HepG2 (cell line): ENCODE data around the gene TEX19. TPM values are rescaled to one million over a fixed set of nuclear protein-coding genes. Genes with fewer than 3 reads are reported as not detected.

Experiments used
- AKNA ChIP-seq: sonication (generic); formaldehyde crosslinking; IDR thresholded peaks from 2 replicates; pipeline ENCODE4 v1.4.0; 2020; ENCODE audit warnings: missing genetic modification reagents, borderline replicate concordance
- MED8 ChIP-seq: sonication (generic); formaldehyde crosslinking; IDR thresholded peaks from 2 replicates; pipeline ENCODE4 v1.8.1; 2023; ENCODE audit warnings: mild to moderate bottlenecking, missing genetic modification reagents; ENCODE audit not compliant: insufficient replicate concordance
- SAFB2 ChIP-seq: sonication (generic); formaldehyde crosslinking; IDR thresholded peaks from 2 replicates; pipeline ENCODE4 v1.5.1; 2020; ENCODE audit warnings: missing genetic modification reagents, low read depth, mild to moderate bottlenecking, borderline replicate concordance
- ZNF720 ChIP-seq: sonication (generic); formaldehyde crosslinking; IDR thresholded peaks from 2 replicates; pipeline ENCODE4 v1.4.0; 2020; ENCODE audit warnings: missing genetic modification reagents
- ZNF746 ChIP-seq: sonication (generic); formaldehyde crosslinking; IDR thresholded peaks from 2 replicates; pipeline ENCODE4 v1.8.0; 2022; ENCODE audit warnings: mild to moderate bottlenecking, missing genetic modification reagents
- ZNF761 ChIP-seq: sonication (generic); formaldehyde crosslinking; conservative IDR thresholded peaks from 2 replicates; pipeline ENCODE4 v1.4.0; 2020; ENCODE audit warnings: mild to moderate bottlenecking, missing genetic modification reagents
- polyA plus RNA-seq, 8 experiments: library from polyadenylated mRNA; depleted of rRNA in 3 of 8; stranded (reverse) in 7 of 8; unstranded in 1 of 8; fragments of >200 nt; fragmentation: Illumina TruSeq in 4 of 8; extraction: Trizol in 4 of 8; gene quantifications; 2 replicates each; pipeline versions ENCODE4 v1.2.1 to v1.2.3, GENCODE V29; 2011 to 2016; ENCODE audit warnings: low read depth in 4 of 8, missing spikeins in 1 of 8, mixed read lengths in 1 of 8; ENCODE audit not compliant: insufficient read depth in 1 of 8
- total RNA-seq, 5 experiments: library from RNA; depleted of rRNA; stranded (reverse); fragments of >200 nt; fragmentation: Illumina TruSeq; extraction: Trizol; gene quantifications; 2 replicates each; pipeline ENCODE4 v1.2.3, GENCODE V29; 2016; ENCODE audit warnings: low read depth in 1 of 5
- TF ChIP-seq, protein P1 (sequence below): sonication (generic); formaldehyde crosslinking; IDR thresholded peaks from 2 replicates; pipeline ENCODE4 v1.4.0; 2020; ENCODE audit warnings: mild to moderate bottlenecking, missing genetic modification reagents
- TF ChIP-seq, protein P2 (sequence below), 2 experiments: sonication (generic) in 1 of 2; formaldehyde crosslinking in 1 of 2; IDR thresholded peaks; 2 replicates each; pipeline versions ENCODE4 v1.4.0 to v1.6.1; 2018 to 2020; ENCODE audit warnings: missing genetic modification reagents in 2 of 2, borderline replicate concordance in 1 of 2, low read depth in 1 of 2, mild to moderate bottlenecking in 1 of 2, missing biosample characterization in 1 of 2
- TF ChIP-seq, protein P3 (sequence below): sonication (generic); formaldehyde crosslinking; IDR thresholded peaks from 2 replicates; pipeline ENCODE4 v1.4.0; 2020; ENCODE audit warnings: mild to moderate bottlenecking, missing genetic modification reagents

TEX19 gene
- total and polyA plus RNA-seq, 2 of the 13 experiments (the other 11 are each of a cell fraction or from before 2014, with no cell fraction given) = 1.3 to 6.0 TPM

GRCh38 chr17:82320956-82321927 is 37.8 kb upstream of the TEX19 start (continued):
- TF ChIP-seq AKNA (CRISPR knock-in tag) (no peak), MED8 (CRISPR knock-in tag) (peak; percentile 27), ZNF720 (no peak), ZNF746 (CRISPR knock-in tag) (peak; percentile 46), SAFB2 (CRISPR knock-in tag) (0 out of 2 replicates have a peak, but pooled peaks have one; percentile 47), ZNF761 (peak; percentile 88; the same call in 1 of the 2 replicates)
- TF ChIP-seq, protein P1, sequence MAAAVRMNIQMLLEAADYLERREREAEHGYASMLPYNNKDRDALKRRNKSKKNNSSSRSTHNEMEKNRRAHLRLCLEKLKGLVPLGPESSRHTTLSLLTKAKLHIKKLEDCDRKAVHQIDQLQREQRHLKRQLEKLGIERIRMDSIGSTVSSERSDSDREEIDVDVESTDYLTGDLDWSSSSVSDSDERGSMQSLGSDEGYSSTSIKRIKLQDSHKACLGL (CRISPR knock-in tag) = peak; percentile 1; the same call in 1 of the 2 replicates
- TF ChIP-seq, protein P2, sequence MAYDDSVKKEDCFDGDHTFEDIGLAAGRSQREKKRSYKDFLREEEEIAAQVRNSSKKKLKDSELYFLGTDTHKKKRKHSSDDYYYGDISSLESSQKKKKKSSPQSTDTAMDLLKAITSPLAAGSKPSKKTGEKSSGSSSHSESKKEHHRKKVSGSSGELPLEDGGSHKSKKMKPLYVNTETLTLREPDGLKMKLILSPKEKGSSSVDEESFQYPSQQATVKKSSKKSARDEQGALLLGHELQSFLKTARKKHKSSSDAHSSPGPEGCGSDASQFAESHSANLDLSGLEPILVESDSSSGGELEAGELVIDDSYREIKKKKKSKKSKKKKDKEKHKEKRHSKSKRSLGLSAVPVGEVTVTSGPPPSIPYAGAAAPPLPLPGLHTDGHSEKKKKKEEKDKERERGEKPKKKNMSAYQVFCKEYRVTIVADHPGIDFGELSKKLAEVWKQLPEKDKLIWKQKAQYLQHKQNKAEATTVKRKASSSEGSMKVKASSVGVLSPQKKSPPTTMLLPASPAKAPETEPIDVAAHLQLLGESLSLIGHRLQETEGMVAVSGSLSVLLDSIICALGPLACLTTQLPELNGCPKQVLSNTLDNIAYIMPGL (CRISPR knock-in tag; IDR thresholded peaks at IDR 0.05; ENCODE audit: borderline replicate concordance in 1 of 2, low read depth in 1 of 2) = peak; percentile 73 to 86; a peak in 3 of 4 replicates
- TF ChIP-seq, protein P3, sequence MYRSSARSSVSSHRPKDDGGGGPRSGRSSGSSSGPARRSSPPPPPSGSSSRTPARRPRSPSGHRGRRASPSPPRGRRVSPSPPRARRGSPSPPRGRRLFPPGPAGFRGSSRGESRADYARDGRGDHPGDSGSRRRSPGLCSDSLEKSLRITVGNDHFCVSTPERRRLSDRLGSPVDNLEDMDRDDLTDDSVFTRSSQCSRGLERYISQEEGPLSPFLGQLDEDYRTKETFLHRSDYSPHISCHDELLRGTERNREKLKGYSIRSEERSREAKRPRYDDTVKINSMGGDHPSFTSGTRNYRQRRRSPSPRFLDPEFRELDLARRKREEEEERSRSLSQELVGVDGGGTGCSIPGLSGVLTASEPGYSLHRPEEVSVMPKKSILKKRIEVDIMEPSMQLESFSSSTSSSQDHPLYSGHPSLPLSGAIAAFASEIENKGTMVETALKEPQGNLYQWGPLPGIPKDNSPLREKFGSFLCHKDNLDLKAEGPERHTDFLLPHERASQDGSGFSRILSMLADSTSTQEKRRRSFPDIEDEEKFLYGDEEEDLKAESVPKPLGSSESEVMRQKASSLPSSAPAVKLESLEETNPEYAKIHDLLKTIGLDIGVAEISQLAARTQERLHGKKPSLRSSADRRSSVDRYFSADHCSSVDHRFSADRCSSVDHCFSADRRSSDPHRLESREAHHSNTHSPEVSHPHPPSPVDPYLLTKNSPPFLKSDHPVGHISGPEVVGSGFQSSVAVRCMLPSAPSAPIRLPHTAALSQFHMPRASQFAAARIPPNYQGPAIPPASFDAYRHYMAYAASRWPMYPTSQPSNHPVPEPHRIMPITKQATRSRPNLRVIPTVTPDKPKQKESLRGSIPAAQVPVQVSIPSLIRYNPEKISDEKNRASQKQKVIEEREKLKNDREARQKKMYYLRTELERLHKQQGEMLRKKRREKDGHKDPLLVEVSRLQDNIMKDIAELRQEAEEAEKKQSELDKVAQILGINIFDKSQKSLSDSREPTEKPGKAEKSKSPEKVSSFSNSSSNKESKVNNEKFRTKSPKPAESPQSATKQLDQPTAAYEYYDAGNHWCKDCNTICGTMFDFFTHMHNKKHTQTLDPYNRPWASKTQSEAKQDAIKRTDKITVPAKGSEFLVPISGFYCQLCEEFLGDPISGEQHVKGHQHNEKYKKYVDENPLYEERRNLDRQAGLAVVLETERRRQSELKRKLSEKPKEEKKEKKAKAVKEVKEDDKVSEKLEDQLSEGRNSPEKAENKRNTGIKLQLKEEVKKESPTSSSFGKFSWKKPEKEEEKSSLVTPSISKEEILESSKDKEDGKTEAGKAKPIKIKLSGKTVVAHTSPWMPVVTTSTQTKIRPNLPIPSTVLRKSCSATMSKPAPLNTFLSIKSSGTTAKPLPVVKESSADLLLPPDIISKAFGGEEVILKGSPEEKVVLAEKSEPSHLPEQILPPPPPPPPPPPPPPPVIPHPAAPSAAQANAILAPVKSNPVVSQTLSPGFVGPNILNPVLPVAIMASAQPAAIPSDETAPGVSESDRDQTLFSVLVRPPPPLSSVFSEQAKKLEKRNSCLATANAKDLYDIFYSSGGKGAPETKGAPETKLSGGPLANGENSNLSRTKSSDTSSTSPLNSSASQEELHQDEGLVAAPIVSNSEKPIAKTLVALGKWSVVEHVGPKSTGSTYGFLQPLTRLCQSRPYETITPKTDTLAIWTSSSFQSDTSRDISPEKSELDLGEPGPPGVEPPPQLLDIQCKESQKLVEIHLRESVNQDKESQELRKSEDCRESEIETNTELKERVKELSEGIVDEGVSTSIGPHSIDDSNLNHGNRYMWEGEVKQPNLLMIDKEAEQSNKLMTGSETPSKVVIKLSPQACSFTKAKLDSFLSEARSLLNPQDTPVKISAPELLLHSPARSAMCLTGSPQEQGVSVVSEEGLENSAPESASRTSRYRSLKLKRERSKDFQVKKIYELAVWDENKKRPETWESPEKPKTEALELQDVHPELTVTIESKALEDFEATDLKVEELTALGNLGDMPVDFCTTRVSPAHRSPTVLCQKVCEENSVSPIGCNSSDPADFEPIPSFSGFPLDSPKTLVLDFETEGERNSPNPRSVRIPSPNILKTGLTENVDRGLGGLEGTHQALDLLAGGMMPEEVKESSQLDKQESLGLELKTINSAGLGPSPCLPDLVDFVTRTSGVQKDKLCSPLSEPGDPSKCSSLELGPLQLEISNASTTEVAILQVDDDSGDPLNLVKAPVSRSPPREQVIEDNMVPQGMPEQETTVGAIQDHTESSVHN (CRISPR knock-in tag) = 0 out of 2 replicates have a peak, but pooled peaks have one; percentile 67
